A673 (cell line): ENCODE results near the gene CALHM5. TPM values are rescaled to one million over a fixed set of nuclear protein-coding genes. Genes with fewer than 3 reads are reported as not detected.

Source experiments
- BruUV-seq: library from RNA; stranded (reverse); fragments of 400-500 nt; replicated peaks from 2 replicates; lab custom pipeline; 2021; lab: Mats Ljungman, UMichigan
- CTCF ChIA-PET: fragments of 300-600 bp; sonication (Branson Sonifier 250); formaldehyde crosslinking; loops from one replicate; lab custom pipeline; 2022; ENCODE audit warnings: antibody characterized with exemption; lab: Charles Lee
- POLR2A ChIA-PET: fragments of 300-600 bp; sonication (Branson Sonifier 250); formaldehyde crosslinking; loops from one replicate; lab custom pipeline; 2022; ENCODE audit warnings: antibody characterized with exemption; ENCODE audit not compliant: low non-redundant PET; lab: Charles Lee
- DNase-seq: peaks from one replicate; pipeline ENCODE4 v3.0.0-alpha.2; 2015; ENCODE audit warnings: low spot score
- H3K27ac ChIP-seq: fragments of 200-600 bp; sonication (generic); 2 replicates; pipeline ENCODE4 v1.5.1; 2016; ENCODE audit warnings: mixed run types, low read depth, mild to moderate bottlenecking, mixed read lengths, antibody characterized with exemption, low read length; ENCODE audit not compliant: poor library complexity, severe bottlenecking
- H3K27me3 ChIP-seq: fragments of 200-600 bp; sonication (generic); replicated peaks from 2 replicates; pipeline ENCODE4 v1.6.1; 2017; ENCODE audit warnings: mixed run types, low read depth, mild to moderate bottlenecking, mixed read lengths, antibody characterized with exemption, low read length; ENCODE audit not compliant: insufficient read depth, poor library complexity
- H3K36me3 ChIP-seq: fragments of 200-600 bp; sonication (generic); 2 replicates; pipeline ENCODE4 v1.6.1; 2016; ENCODE audit warnings: mixed run types, mild to moderate bottlenecking, mixed read lengths, antibody characterized with exemption, low read length; ENCODE audit not compliant: insufficient read depth, poor library complexity, severe bottlenecking
- H3K4me1 ChIP-seq: fragments of 200-600 bp; sonication (generic); 2 replicates; pipeline ENCODE4 v1.6.1; 2017; ENCODE audit warnings: mixed run types, mild to moderate bottlenecking, mixed read lengths, antibody characterized with exemption, low read length; ENCODE audit not compliant: insufficient read depth, poor library complexity, severe bottlenecking
- H3K4me3 ChIP-seq: fragments of 200-600 bp; sonication (generic); 2 replicates; pipeline ENCODE4 v1.5.1; 2016; ENCODE audit warnings: low read depth, mixed run types, mild to moderate bottlenecking, mixed read lengths, low read length; ENCODE audit not compliant: poor library complexity, severe bottlenecking
- H3K9me3 ChIP-seq: fragments of 200-600 bp; sonication (generic); 2 replicates; pipeline ENCODE4 v1.6.1; 2016; ENCODE audit warnings: mixed run types, low read depth, mild to moderate bottlenecking, mixed read lengths, antibody characterized with exemption, low read length; ENCODE audit not compliant: poor library complexity, severe bottlenecking
- EZH2 ChIP-seq: fragments of 200-600 bp; sonication (generic); IDR thresholded peaks from 2 replicates; pipeline ENCODE4 v1.6.1; 2017; ENCODE audit warnings: borderline replicate concordance, low read depth, mild to moderate bottlenecking, mixed read lengths, antibody characterized with exemption, low read length; ENCODE audit not compliant: poor library complexity, severe bottlenecking
- intact Hi-C: fragments of 100-400 bp; cut with micrococcal nuclease; formaldehyde crosslinking; loops from one replicate; pipeline ENCODE4 v1.10.0; 2022; ENCODE audit not compliant: unreplicated experiment
- total RNA-seq: library from RNA; stranded (reverse); gene quantifications from 2 replicates; pipeline ENCODE4 v1.2.3, GENCODE V29; 2021
- TF ChIP-seq, protein P1 (sequence below): fragments of 300-800, 200-600 bp; sonication (generic); conservative IDR thresholded peaks from 2 replicates; pipeline ENCODE4 v1.5.1; 2017; ENCODE audit warnings: low read depth, mild to moderate bottlenecking, antibody characterized with exemption, low read length, moderate library complexity, mixed read lengths

CALHM5 gene
- total RNA-seq, 1 experiment from 2014 or later, result 0.26 TPM

DNA sequence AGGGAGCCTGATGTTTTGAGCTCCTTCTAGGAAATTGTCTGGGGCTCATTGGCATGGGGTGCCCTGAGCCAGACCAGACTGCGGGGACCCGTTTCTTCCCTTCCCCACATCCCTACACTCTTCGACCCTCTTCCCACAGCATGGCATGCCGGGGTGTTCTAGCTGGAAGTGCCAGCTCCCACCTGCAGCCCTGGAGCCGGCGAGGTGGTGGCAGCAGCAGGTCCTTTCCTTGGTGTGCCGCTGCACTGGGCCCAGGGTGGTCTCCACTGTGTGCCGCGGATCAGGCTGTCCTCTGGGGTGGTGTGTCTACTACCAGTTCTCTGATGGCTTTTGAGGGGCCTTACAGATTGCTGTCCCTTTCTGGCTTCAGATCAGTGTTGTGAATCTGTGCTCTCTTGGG, 52.4 kb downstream of the CALHM5 start:
- intact Hi-C loops, result loop anchor here (5.0 kb wide), 1 partner anchor 347 kb away; no protein-coding TSS in a partner anchor
- DNase-seq, result no peak
- CTCF ChIA-PET, result no interaction called here
- H3K27me3 ChIP-seq, result no peaks in the 10 kb centered on the region
- TF ChIP-seq, protein P1, sequence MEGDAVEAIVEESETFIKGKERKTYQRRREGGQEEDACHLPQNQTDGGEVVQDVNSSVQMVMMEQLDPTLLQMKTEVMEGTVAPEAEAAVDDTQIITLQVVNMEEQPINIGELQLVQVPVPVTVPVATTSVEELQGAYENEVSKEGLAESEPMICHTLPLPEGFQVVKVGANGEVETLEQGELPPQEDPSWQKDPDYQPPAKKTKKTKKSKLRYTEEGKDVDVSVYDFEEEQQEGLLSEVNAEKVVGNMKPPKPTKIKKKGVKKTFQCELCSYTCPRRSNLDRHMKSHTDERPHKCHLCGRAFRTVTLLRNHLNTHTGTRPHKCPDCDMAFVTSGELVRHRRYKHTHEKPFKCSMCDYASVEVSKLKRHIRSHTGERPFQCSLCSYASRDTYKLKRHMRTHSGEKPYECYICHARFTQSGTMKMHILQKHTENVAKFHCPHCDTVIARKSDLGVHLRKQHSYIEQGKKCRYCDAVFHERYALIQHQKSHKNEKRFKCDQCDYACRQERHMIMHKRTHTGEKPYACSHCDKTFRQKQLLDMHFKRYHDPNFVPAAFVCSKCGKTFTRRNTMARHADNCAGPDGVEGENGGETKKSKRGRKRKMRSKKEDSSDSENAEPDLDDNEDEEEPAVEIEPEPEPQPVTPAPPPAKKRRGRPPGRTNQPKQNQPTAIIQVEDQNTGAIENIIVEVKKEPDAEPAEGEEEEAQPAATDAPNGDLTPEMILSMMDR, result no peak
- TF ChIP-seq EZH2, result no peak
- H3K36me3 ChIP-seq, result no peaks in the 10 kb centered on the region
- H3K27ac ChIP-seq, result no peak overlapping the region
- H3K9me3 ChIP-seq, result no peaks in the 10 kb centered on the region
- no peaks in the 10 kb centered on the region for H3K4me1 ChIP-seq
- POLR2A ChIA-PET, result no interaction called here
- no peak overlapping the region for H3K4me3 ChIP-seq
- no TSS peak for BruUV-seq

DNA sequence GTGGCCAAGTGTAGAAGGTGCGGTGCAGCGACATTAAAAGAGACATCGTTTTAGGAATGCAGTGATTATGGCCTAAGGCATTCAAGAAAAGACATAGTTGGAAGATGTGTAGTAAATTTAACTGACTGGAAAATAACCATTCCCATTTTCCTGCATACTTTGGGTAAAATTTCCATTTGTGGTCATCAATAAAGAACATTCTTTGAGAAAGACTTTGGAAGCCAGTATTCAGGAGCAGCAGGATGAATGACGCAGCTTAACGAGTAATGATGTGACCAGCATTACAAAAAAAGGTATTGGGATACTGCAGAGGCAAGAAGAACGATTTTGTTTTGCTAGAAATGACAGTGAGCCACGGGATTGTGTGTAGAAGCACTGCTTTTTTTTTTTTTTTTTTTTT, 52.9 kb downstream of the CALHM5 start:
- DNase-seq, result no peak
- intact Hi-C loops, result loop anchor here (5.0 kb wide), 1 partner anchor 347 kb away; no protein-coding TSS in a partner anchor
- CTCF ChIA-PET, result no interaction called here

DNA sequence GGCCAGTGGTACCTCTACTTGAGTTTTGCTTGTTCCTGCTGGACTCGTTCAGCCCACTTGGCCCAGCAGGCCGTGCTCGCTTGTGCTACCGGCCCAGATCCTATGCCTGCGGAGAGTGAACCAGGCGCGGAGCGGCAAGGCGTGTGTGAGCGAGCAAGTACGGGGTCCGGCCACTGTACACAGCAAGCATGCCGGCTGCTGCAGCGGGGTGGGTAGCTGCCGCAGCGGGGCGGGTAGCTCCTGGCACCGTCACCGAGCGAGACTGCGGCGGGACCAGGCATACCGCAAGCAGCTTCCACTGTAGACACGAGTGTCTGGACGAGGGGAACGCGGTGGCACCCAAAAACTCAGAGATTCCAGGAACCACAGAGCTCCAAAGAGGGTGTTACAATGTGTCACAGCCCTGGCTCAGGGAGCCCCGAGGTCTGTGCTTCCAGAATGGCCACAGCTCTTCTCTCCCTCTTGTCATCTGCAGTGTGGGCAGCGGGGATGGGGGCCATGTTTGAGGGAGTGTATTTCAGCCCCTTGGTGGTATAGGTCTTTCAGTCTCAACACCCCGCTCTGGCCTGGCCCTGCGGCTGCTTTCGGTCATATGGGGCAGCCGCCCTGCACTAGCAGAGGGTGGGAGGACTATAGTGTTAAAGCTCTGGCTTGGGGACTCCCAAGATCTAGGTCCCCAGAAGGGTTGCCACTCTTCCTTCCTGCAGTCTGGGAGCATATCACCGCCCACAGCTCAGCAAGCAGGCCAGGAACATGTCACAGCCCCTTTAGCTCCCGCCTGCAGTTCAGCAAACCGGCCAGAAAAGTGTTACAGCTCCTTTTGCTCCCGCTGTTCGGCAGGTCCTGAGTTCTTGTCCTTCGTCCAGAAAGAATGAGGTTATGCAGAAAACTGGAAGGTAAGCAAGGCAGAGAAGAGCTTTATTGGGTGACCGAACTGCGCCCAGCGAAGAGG, 53.8 kb downstream of the CALHM5 start:
- Histone ChIP-seq H3K27me3 (no peaks in the 10 kb centered on the region), H3K9me3 (no peaks in the 10 kb centered on the region), H3K4me1 (peaks cover 5% of the 10 kb centered on the region), H3K36me3 (no peaks in the 10 kb centered on the region), H3K4me3 (no peak overlapping the region), H3K27ac (no peak overlapping the region)
- TF ChIP-seq EZH2, result no peak
- TF ChIP-seq, protein P1, result no peak
- CTCF ChIA-PET, result no interaction called here
- POLR2A ChIA-PET, result no interaction called here
- BruUV-seq, result no TSS peak
- no peak for DNase-seq
- intact Hi-C loops, result loop anchor here (5.0 kb wide), 1 partner anchor 348 kb away; no protein-coding TSS in a partner anchor

More for the DNA sequence above, 52.9 kb downstream of the CALHM5 start:
- BruUV-seq, result no TSS peak
- no peaks in the 10 kb centered on the region for H3K9me3 ChIP-seq
- POLR2A ChIA-PET, result no interaction called here
- no peak overlapping the region for H3K27ac ChIP-seq
- H3K27me3 ChIP-seq, result no peaks in the 10 kb centered on the region
- no peak overlapping the region for H3K4me3 ChIP-seq
- TF ChIP-seq, protein P1, result no peak
- TF ChIP-seq EZH2, result no peak
- no peaks in the 10 kb centered on the region for H3K36me3 ChIP-seq
- H3K4me1 ChIP-seq, result no peaks in the 10 kb centered on the region
